ENCODE data around the gene EXOC3L2.

The EXOC3L2 gene

DNA sequence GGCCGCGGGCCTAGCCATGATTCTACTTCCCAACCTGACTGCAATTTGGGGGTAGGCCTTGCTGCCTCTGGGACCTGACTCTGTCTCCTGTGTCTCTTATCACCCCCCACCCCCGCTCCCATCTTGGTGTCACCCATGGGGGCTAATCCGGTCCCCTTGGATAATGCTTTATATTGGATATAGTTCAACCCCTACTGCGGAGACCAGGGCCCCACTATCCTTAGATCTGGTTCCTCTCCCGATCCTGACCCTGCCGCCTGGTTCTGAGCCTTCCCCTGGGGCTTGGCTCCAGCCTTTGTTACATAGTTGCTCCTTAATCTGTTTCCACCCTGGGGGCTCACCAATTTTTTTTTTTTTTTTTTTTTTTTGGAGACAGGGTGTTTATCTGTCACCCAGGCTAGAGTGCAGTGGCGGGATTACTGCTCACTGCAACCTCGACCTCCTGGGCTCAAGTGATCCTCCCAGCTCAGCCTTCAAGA is 65.3 kb downstream of the EXOC3L2 start:
- DNase-seq (ENCODE audit: low read depth in 2 of 2): no peak

DNA sequence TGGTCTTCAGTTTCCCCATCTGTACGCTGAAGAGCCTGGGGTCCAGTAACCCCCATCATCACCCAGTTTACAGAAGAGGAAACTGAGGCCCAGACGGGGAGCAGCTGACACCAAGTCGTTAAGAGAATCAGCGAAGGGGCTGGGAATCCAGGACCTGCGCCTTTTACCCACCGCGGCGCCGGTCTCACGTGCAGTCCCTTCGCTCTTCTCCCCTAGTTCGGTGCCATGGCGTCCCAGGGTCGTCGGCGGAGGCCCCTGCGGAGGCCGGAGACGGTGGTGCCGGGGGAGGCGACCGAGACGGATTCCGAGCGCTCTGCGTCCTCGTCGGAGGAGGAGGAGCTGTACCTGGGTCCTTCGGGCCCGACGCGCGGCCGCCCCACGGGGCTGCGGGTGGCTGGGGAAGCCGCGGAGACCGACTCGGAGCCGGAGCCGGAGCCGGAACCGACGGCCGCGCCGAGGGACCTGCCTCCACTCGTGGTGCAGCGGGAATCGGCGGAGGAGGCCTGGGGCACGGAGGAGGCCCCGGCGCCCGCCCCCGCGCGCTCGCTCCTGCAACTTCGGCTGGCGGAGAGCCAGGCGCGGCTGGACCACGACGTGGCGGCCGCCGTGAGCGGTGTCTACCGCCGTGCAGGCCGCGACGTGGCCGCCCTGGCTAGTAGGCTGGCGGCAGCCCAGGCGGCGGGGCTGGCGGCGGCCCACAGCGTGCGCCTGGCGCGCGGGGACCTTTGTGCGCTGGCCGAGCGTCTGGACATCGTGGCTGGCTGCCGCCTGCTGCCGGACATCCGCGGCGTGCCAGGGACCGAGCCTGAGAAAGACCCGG is 65.9 kb downstream of the EXOC3L2 start:
- DNase-seq (ENCODE audit: low read depth in 2 of 2): peak in 1 of 2 donors; percentile 12

DNA sequence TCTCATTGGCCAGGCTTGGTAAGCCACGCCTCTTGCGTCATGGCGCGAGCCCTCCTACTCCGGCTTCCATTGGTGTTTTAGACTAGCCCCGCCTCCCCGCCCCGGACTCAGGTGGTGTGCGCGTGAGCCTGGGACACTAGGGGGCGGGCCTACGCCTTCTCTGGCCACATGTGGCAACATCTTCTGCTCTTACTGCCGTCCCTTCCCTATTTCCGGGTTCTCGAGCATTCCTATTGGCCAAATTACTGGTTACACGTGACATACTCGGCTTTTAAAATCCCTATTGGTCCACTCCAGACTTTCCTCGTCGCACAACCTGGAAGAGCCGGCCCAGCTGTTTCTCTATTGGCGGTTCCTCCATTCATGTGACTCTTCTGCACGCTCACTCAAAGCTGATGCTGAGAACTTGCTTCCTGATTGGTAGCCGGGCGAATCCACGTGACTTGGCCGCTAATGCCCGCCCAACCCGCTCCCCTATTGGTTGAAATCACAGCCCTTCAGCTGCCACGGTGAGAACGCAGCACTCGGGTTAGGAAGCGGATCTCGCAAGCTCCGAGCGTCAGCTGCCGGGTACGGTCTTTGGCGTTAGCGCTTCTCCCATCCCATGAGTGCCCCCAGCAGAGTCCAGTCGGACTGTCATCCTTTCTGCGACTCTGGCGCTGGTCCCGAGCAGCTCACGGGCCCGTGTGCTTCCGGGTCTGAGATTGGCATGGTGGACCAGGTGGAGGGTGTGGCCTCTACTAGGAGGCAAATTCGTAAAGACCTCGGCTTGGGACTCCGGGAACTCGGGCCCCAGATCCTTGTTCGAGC is 66.7 kb downstream of the EXOC3L2 start, which contains the start of gene BLOC1S3:
BLOC1S3 (plus strand) TSS at position 523 of the 810 bp plus-strand sequence. CDS start 513 bp downstream, outside the sequence.
- DNase-seq (ENCODE audit: low read depth in 2 of 2): peak; percentile 100

DNA sequence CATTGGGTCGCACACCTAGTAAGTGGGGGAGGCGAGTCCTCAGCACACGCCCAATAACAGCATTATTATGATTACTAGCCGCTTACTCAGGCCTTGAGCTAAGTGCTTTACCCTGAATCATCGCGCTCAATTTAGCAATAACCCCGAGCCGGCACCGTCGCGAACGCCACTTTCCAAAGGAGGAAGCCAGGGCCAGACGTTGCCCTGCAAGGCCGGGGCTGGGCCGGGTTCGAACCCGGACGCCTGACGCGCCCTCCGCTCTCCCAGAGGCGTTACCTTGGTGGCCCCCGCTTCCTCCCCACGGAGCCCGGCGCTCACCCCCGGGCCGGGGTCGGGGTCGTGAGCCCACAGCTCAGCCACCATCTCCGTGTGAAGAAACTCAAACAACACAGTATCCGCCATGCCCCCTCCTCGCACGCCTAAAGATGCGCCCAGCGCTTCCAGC is 67.4 kb downstream of the EXOC3L2 start, which contains the start of gene TRAPPC6A:
TRAPPC6A (minus strand) TSS at position 421 of the 445 bp plus-strand sequence; CDS start at position 402, 19 bp downstream.
- DNase-seq (ENCODE audit: low read depth in 2 of 2): no peak

DNA sequence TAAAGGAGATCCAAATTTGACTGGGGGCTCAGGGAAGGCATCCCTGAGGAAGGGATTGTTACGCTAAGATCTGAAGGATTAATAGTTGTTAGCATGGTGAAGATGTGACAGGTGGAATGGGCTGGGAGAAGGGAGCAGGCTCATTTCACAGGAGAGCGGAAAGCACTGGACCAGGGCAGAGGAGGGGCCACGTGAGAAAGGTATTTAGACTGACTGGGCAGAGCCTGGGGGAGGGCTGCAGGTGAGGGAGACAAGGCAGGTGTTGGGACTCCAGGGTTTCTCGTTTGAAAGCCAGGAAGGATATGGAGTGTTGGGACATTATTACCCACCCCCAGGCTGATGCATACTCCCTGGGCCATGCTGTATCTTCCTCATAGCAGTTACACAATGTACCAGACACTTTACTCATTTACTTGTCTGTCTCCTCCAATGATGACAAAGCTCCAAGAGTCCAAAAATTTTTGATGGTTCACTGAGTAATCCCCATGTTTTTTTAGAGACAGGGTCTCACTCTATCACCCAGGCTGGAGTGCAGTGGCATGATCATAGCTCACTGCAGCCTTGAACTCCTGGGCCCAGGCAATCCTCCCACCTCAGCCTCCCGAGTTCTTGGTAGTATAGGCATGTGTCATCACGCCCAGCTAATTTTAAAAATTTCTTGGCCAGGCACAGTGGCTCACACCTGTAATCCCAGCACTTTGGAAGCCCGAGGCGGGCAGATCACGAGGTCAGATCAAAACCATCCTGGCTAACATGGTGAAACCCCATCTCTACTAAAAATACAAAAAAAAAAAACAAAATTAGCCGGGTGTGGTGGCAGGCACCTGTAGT is 69.5 kb downstream of the EXOC3L2 start:
- no peak for DNase-seq (ENCODE audit: low read depth in 2 of 2)

DNA sequence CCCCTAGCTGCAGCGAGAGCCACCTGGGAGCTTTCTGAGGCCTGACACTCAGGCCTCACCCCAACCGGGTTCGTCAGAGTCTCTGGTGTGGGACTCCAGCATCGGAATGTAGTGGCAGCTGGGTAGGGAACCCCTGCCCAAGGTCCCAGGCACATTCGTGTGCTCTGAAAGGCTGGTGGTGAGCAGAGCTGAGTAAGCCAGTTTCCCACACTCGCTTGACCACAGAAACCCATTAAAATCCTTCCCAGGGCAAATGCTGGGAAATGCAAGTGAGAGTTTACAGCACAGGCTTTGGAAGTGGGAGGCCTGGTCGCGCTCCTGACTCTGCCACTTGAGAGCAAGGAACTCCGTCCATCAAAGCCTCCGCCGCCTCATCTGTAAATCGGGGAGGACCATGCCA is 71.4 kb downstream of the EXOC3L2 start:
- DNase-seq (ENCODE audit: low read depth in 2 of 2): no peak

DNA sequence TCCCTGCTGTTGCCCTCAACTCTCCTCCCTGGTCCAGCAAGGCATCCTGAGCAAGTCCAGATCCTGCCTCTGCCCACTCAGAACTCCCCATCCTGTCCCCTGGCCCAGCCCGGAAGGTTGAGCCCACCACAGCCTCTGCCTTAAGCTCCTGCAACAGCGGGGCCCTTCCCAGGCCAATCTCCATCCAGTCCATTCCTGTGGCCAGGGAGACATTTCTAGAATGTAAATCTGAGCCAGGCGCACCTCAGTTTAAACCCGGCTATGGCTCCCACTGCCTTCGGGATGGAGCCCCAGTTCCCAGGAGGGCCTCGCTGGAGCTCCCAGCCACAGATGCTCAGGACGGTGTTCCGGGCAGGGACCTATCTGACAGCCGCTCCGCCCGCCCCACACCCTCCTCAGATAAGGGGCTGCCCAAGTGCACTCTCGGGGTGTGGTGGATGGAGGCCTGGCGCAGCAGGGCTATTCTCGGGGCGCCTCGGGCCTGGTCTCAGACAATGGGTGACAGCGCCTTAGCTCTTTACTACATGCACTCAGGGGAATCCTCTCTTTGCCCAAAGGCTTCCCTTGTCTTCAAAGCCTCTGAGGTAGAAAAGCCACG is 72.5 kb downstream of the EXOC3L2 start:
- no peak for DNase-seq (ENCODE audit: low read depth in 2 of 2)

DNA sequence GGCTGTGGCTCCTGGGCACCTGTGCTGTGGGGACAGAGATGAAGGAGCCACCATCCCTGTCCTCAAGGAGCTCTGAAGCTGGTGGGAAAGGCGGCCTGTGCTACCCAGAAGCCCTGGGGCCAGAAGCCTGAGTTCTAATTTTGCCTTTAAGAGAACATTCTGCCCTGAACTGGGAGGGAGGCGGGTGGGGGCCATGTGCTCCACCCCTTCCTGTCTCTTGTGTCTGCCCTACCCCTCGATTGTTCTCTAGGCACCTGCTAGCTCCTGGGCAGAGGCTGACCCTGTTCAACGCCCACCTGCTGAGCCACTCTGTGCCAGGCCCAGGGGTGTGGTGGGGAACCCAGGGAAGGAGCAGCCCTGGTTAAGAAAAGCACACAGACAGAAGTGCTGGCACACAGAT is 73.0 kb downstream of the EXOC3L2 start:
- DNase-seq (ENCODE audit: low read depth in 2 of 2): no peak

DNA sequence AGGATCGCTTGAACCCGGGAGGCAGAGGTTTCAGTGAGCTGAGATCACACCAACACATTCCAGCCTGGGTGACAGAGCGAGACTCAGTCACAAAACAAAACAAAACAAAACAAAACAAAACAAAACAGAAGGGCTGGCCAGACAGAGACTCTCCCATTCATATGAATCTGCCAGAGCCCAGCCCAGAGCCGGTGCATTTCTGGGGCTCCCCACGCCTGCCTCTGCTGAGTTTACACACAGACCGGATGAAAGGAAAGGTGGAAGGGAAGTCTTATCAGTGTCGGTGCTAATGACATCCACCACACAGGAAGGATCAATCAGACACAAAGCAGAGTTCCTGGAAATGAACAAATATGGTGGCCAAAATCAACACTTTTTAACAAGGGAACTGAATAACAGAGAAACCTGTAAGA is 74.0 kb downstream of the EXOC3L2 start:
- no peak for DNase-seq (ENCODE audit: low read depth in 2 of 2)

DNA sequence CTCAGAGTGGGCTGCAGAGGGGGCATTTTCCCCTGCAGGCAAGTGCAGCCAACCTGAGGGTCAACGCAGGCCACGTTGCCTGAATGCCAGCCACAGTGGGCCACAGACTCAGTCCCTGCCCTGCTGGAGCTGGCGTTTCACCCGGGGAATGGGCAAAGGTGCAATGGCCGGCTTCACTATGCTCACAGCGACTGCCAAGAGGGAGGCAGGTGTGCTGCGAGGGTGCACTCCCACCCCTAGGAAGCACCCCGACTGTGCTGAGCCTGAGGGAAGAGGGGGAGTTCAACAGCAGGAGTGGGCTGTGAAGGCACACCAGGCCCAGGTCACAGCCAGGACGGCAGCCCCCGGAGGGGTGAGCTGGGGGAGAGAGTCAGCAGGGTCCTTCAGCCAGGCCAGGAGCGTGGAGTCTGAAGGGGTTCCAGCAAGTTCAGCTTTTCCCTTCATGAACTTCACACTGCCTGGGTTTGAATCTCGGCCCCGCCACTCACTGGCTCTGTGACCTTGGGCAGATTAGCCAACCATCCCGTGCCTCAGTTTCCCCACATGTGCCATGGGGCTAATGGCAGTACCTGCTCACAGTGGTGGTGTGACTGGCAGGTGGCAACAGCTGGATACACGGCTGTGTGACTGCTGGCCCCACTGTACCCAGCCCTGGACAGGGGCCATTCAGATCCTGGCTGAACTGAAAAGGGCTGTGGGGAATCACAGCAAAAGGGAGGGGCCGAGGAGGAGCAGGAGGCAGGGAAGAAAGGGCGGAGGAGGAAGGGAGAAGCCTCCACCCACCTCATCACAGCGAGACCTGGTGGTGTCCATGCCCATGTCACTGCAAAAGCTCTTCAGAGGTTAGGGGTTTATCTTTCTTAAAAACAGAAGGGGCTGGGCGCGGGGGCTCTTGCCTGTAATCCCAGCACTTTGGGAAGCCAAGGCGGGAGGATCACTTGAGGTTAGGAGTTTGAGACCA is 74.8 kb downstream of the EXOC3L2 start:
- DNase-seq (ENCODE audit: low read depth in 2 of 2): no peak

DNA sequence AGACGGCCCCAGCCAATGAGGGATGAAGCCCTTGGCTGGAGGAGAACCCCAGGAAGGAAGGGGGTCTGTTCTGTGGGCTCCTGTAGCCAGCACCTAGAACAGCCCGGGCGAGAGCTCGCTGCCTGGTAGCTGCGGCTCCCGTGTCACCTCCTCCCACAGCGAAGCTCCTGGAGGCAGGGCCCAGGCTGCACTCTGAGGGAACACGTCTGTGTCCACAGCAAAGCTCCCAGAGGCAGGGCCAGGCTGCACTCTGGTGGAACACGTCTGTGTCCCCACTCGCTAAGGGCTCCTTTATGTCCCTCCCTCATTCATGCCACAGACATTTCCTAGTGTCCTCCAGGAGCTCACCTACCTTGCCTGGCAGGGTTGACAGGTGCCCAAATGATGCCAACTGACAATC is 75.6 kb downstream of the EXOC3L2 start:
- DNase-seq (ENCODE audit: low read depth in 2 of 2): no peak

DNA sequence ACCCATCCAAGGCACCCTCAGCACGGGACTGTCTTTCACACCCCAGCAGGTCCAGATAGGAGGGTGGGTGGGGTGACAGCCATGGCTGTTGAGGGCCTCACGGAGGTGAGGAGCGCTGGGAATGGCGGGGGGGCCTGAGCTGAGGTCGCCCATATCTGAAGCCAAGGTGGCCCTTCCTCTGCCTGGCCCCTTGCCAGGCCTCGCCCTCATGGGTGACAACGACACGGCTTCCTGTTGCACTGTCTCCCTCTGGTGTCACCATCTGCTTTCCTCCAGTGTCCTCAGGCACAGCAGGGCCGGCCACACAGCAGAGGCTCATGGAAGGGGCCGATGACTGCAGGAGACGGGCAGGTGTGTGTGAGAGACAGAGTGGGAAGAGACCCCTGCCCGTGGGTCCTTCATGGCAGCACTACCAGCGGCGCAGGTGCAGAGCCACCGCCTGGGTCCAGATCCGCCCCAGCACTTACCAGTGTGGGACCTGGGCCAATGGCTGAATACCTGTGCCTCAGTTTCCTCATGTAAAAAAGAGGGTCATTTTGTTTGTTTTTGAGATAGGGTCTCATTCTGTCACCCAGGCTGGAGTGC is 76.3 kb downstream of the EXOC3L2 start:
- no peak for DNase-seq (ENCODE audit: low read depth in 2 of 2)

DNA sequence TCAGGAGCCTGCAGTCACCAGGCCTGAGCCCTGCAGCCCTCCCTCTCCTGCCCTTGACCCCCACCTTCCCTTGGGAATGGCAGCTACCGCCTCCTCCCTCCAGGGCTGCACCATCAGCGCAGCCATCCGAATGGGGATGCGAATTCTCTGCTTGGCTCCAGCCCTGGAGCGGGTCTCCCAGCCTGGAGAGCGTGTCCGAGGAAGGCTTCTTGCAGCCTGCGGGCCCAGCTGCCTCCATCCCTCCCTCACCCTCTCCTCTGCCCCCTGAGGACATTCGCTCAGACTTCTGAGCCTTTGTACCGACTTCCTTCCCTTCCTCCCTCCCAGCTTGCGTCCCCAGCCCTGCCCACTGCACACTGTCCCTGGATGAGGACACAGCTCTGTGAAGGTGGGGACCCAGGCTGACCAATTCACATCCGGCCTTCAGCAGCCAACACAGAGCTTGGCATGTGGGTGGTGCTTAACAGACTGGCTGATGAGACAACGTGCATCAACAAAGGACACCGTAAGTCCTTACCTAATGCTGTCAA is 78.4 kb downstream of the EXOC3L2 start:
- DNase-seq (ENCODE audit: low read depth in 2 of 2): no peak

DNA sequence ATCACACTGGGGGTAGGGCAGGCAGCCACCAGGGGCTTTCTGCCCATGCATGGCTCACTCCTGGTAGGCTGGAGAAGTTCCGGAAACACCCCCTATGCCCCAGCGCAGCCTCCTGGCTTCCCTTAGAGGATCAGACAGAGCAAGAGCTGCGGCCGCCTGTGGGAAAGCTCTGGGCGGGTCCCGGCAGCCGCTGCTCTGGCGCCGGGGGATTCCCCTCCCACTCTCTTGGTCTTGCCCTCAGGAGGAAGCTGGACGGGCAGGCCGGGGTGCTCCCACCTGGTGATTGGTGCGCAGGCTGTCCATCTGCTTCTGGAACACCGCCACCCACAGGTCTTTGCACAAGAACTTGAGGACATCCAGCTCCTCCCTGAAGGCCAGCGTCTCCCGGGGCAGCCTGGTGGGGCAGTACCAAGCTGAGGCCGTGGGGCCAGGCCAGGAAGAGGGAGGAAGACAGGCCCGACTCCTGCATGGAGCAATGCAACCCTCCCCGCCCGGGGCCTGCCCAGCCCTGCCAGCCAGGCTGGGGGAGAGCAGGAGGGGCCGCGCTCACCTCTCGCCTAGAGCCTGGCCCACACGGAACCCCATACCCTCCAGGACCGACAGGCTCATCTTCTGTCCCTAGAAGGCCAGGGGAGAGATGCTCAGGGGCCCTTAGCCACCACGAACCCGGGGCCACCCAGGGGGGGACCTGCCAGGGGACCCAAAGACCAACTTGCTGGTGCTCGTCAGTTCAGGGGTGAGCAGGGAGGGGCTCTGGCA is 80.5 kb downstream of the EXOC3L2 start:
- DNase-seq (ENCODE audit: low read depth in 2 of 2): peak in 1 of 2 donors; percentile 35

DNA sequence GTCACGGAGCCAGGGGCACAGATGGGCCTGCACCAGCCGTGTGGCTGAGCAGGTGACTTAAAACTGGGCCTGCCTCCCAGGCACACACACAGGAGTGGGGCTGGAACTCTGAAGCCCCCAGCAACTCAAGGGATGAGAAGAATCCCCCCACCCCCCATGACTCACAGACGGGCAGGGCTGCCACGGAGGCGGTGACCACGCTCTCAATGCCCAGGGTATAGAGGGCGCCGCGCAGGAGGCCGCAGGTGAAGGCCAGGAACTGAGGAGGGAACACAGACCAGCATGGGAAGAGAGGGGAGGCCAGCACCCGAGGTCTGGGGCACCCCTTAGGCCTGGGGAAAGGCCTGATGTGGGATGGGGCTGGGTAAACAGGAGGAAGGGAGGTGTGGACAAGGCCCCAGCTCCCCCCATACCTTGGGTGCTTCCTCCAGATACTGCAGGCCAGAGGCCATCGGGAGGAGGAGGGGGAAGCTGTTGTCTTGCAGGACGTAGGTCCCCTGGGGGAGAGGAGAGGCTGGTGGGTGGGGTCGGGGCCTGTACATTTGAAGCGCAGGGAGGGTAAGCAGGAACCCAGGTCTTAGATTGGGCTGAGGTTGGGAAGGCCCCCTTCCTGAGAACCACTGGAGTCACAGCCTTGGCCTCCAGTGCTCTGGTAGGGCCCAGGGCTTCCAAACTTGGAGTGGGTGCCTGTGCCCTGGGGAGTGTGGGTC is 81.3 kb downstream of the EXOC3L2 start:
- DNase-seq (ENCODE audit: low read depth in 2 of 2): no peak

DNA sequence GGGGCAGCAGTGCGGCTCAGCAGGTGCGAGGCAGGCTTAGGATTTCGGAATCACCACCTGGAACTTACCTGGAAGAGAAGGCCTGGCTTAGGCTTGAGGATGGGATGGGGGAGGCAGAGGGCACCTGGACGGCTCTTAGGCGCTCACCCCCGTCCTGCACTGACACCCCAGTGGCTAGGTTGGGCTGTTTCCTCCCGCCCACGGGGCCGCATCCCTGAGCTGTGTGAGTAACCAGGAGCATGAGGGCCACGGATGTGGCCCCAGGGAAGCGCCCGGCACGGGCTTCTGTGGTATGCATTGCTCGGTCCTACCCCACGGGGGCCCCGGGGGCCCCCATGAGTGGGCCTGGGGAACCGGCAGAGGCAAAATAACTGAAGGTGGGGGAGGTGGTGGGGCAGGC is 82.1 kb downstream of the EXOC3L2 start:
- DNase-seq (ENCODE audit: low read depth in 2 of 2): no peak

DNA sequence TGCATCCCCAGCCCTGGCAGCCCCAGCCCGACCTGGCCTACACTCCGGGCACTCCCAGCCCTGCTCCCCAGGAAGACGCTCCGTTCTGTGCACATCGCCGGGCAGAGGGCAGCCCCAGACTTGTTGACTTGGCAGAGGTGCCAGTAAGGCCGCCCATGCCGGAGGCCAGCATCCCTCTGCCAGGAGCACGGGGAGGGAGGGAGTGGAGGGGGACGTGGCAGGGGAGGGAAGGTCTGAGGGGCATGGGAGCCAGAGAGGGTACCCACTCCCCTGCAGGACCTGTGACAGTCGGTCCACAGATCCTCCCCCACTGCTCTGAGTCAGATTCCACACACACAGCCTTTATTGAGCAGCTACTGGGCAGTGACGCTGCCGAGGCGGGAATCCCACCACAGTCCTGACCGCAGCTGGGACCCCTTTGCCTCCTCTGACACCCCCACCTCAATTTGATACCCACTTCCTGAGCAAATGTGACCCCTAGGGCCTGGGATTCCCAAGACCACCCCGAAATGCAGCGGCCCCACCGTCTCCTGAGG is 82.5 kb downstream of the EXOC3L2 start:
- DNase-seq (ENCODE audit: low read depth in 2 of 2): no peak

Data from stimulated activated CD4-positive, alpha-beta T cell treated with anti-CD3 and anti-CD28 coated beads, Interleukin-15, amount 100 ng/mL, for 48 hours (primary cell).